HepG2 (cell line): ENCODE measurements around the gene MED9. TPM values are rescaled to one million over a fixed set of nuclear protein-coding genes. Genes with fewer than 3 reads are reported as not detected.
A peak's percentile ranks its signal among the peaks of the same experiment; 100 is the strongest.

Experiments
- MAFG ChIP-seq: sonication (generic); formaldehyde crosslinking; IDR thresholded peaks from 2 replicates; pipeline ENCODE4 v1.5.1; 2020; ENCODE audit warnings: mild to moderate bottlenecking, missing genetic modification reagents
- MED1 ChIP-seq: sonication (generic); formaldehyde crosslinking; IDR thresholded peaks from 2 replicates; pipeline ENCODE4 v1.4.0; 2020; ENCODE audit warnings: missing genetic modification reagents
- PRPF4 ChIP-seq: fragments of 200-400 bp; formaldehyde crosslinking; IDR thresholded peaks from 2 replicates; pipeline ENCODE4 v1.6.1; 2016; ENCODE audit warnings: low read length, low read depth; ENCODE audit not compliant: poor library complexity, severe bottlenecking
- SCMH1 ChIP-seq: sonication (generic); formaldehyde crosslinking; IDR thresholded peaks from 2 replicates; pipeline ENCODE4 v1.9.0; 2021; ENCODE audit warnings: missing genetic modification reagents, mild to moderate bottlenecking, borderline replicate concordance
- YEATS2 ChIP-seq: sonication (generic); formaldehyde crosslinking; IDR thresholded peaks from 2 replicates; pipeline ENCODE4 v1.4.0; 2020; ENCODE audit warnings: missing genetic modification reagents, borderline replicate concordance
- ZFP36L2 ChIP-seq: sonication (generic); formaldehyde crosslinking; IDR thresholded peaks from 2 replicates; pipeline ENCODE4 v1.4.0; 2020; ENCODE audit warnings: missing genetic modification reagents
- ZNF253 ChIP-seq: sonication (generic); formaldehyde crosslinking; IDR thresholded peaks from 2 replicates; pipeline ENCODE4 v1.8.0; 2022; ENCODE audit warnings: mild to moderate bottlenecking, missing genetic modification reagents, borderline replicate concordance
- ZNF724P ChIP-seq: sonication (generic); formaldehyde crosslinking; IDR thresholded peaks from 2 replicates; pipeline ENCODE4 v1.8.0; 2022; ENCODE audit warnings: missing genetic modification reagents, borderline replicate concordance
- polyA plus RNA-seq, 8 experiments: library from polyadenylated mRNA; depleted of rRNA in 3 of 8; stranded (reverse) in 7 of 8; unstranded in 1 of 8; fragments of >200 nt; fragmentation: Illumina TruSeq in 4 of 8; extraction: Trizol in 4 of 8; gene quantifications; 2 replicates each; pipeline versions ENCODE4 v1.2.1 to v1.2.3, GENCODE V29; 2011 to 2016; ENCODE audit warnings: low read depth in 4 of 8, missing spikeins in 1 of 8, mixed read lengths in 1 of 8; ENCODE audit not compliant: insufficient read depth in 1 of 8
- total RNA-seq, 5 experiments: library from RNA; depleted of rRNA; stranded (reverse); fragments of >200 nt; fragmentation: Illumina TruSeq; extraction: Trizol; gene quantifications; 2 replicates each; pipeline ENCODE4 v1.2.3, GENCODE V29; 2016; ENCODE audit warnings: low read depth in 1 of 5
- TF ChIP-seq, protein P1 (sequence below): sonication (generic); formaldehyde crosslinking; IDR thresholded peaks from 2 replicates; pipeline ENCODE4 v1.9.0; 2021; ENCODE audit warnings: missing genetic modification reagents, mild to moderate bottlenecking, borderline replicate concordance
- TF ChIP-seq, protein P2 (sequence below): sonication (generic); formaldehyde crosslinking; IDR thresholded peaks from 2 replicates; pipeline ENCODE4 v1.4.0; 2020; ENCODE audit warnings: missing genetic modification reagents
- TF ChIP-seq, protein P3 (sequence below): sonication (generic); formaldehyde crosslinking; IDR thresholded peaks from 2 replicates; pipeline ENCODE4 v1.4.0; 2020; ENCODE audit warnings: missing genetic modification reagents
- TF ChIP-seq, protein P4 (sequence below): sonication (generic); formaldehyde crosslinking; IDR thresholded peaks from 2 replicates; pipeline ENCODE4 v1.5.1; 2020; ENCODE audit warnings: mild to moderate bottlenecking, missing genetic modification reagents, moderate library complexity
- TF ChIP-seq, protein P5 (sequence below): sonication (generic); formaldehyde crosslinking; IDR thresholded peaks from 2 replicates; pipeline ENCODE4 v1.9.0; 2021; ENCODE audit warnings: mild to moderate bottlenecking, missing genetic modification reagents

MED9 gene
- total and polyA plus RNA-seq, 2 of the 13 experiments (the other 11 are each of a cell fraction or from before 2014, with no cell fraction given) = 11.9 to 15.1 TPM

DNA sequence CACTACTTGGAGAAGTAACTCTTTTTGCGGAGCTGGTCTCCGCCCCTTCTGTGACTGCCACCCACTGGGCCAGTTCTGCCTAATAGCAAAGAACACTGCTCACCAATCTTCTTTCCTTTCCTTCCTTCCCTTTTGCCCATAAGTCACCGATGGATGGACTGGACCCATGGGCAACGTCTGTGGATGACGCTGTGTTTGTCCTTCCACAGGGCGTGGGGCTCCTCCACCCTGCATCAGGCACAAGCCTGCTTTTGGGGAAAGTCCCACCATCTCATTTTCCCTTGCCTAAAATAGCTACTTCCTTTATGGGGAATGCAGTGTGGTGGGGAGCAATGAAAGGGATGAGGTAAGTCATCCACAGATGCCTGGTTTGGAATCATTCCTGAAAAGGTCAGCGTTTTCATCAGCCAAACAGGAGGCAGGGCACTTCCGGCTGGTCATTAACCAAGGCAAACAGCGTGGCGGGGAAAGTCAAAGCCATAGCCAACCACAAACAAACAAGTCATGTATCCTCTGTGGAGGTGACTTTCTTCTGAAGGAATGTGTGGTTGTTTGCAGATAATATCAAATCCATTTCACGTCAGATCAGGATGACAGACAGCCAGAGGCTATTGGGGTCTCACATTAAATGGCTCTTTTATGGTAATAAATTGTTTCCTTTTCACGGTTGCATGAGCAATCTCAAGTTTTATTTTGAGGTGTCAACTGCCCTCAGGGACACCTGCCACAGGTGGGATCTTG is 30.7 kb upstream of the MED9 start (continued):
- TF ChIP-seq YEATS2 (CRISPR knock-in tag) = no peak
- TF ChIP-seq, protein P1, sequence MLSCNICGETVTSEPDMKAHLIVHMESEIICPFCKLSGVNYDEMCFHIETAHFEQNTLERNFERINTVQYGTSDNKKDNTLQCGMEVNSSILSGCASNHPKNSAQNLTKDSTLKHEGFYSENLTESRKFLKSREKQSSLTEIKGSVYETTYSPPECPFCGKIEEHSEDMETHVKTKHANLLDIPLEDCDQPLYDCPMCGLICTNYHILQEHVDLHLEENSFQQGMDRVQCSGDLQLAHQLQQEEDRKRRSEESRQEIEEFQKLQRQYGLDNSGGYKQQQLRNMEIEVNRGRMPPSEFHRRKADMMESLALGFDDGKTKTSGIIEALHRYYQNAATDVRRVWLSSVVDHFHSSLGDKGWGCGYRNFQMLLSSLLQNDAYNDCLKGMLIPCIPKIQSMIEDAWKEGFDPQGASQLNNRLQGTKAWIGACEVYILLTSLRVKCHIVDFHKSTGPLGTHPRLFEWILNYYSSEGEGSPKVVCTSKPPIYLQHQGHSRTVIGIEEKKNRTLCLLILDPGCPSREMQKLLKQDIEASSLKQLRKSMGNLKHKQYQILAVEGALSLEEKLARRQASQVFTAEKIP (CRISPR knock-in tag) = no peak
- TF ChIP-seq MED1 (CRISPR knock-in tag) = peak; percentile 99
- no peak for TF ChIP-seq ZFP36L2 (CRISPR knock-in tag)
- TF ChIP-seq ZNF253 (CRISPR knock-in tag) = no peak
- TF ChIP-seq, protein P2, sequence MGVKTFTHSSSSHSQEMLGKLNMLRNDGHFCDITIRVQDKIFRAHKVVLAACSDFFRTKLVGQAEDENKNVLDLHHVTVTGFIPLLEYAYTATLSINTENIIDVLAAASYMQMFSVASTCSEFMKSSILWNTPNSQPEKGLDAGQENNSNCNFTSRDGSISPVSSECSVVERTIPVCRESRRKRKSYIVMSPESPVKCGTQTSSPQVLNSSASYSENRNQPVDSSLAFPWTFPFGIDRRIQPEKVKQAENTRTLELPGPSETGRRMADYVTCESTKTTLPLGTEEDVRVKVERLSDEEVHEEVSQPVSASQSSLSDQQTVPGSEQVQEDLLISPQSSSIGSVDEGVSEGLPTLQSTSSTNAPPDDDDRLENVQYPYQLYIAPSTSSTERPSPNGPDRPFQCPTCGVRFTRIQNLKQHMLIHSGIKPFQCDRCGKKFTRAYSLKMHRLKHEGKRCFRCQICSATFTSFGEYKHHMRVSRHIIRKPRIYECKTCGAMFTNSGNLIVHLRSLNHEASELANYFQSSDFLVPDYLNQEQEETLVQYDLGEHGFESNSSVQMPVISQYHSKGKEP = no peak
- TF ChIP-seq, protein P3, sequence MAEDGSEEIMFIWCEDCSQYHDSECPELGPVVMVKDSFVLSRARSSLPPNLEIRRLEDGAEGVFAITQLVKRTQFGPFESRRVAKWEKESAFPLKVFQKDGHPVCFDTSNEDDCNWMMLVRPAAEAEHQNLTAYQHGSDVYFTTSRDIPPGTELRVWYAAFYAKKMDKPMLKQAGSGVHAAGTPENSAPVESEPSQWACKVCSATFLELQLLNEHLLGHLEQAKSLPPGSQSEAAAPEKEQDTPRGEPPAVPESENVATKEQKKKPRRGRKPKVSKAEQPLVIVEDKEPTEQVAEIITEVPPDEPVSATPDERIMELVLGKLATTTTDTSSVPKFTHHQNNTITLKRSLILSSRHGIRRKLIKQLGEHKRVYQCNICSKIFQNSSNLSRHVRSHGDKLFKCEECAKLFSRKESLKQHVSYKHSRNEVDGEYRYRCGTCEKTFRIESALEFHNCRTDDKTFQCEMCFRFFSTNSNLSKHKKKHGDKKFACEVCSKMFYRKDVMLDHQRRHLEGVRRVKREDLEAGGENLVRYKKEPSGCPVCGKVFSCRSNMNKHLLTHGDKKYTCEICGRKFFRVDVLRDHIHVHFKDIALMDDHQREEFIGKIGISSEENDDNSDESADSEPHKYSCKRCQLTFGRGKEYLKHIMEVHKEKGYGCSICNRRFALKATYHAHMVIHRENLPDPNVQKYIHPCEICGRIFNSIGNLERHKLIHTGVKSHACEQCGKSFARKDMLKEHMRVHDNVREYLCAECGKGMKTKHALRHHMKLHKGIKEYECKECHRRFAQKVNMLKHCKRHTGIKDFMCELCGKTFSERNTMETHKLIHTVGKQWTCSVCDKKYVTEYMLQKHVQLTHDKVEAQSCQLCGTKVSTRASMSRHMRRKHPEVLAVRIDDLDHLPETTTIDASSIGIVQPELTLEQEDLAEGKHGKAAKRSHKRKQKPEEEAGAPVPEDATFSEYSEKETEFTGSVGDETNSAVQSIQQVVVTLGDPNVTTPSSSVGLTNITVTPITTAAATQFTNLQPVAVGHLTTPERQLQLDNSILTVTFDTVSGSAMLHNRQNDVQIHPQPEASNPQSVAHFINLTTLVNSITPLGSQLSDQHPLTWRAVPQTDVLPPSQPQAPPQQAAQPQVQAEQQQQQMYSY (CRISPR knock-in tag) = no peak
- TF ChIP-seq, protein P4, sequence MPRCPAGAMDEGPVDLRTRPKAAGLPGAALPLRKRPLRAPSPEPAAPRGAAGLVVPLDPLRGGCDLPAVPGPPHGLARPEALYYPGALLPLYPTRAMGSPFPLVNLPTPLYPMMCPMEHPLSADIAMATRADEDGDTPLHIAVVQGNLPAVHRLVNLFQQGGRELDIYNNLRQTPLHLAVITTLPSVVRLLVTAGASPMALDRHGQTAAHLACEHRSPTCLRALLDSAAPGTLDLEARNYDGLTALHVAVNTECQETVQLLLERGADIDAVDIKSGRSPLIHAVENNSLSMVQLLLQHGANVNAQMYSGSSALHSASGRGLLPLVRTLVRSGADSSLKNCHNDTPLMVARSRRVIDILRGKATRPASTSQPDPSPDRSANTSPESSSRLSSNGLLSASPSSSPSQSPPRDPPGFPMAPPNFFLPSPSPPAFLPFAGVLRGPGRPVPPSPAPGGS (CRISPR knock-in tag) = peak; percentile 17; the same call in 1 of the 2 replicates
- no peak for TF ChIP-seq ZNF724P
- no peak for TF ChIP-seq SCMH1 (CRISPR knock-in tag)
- no peak for TF ChIP-seq MAFG (CRISPR knock-in tag)
- TF ChIP-seq, protein P5, sequence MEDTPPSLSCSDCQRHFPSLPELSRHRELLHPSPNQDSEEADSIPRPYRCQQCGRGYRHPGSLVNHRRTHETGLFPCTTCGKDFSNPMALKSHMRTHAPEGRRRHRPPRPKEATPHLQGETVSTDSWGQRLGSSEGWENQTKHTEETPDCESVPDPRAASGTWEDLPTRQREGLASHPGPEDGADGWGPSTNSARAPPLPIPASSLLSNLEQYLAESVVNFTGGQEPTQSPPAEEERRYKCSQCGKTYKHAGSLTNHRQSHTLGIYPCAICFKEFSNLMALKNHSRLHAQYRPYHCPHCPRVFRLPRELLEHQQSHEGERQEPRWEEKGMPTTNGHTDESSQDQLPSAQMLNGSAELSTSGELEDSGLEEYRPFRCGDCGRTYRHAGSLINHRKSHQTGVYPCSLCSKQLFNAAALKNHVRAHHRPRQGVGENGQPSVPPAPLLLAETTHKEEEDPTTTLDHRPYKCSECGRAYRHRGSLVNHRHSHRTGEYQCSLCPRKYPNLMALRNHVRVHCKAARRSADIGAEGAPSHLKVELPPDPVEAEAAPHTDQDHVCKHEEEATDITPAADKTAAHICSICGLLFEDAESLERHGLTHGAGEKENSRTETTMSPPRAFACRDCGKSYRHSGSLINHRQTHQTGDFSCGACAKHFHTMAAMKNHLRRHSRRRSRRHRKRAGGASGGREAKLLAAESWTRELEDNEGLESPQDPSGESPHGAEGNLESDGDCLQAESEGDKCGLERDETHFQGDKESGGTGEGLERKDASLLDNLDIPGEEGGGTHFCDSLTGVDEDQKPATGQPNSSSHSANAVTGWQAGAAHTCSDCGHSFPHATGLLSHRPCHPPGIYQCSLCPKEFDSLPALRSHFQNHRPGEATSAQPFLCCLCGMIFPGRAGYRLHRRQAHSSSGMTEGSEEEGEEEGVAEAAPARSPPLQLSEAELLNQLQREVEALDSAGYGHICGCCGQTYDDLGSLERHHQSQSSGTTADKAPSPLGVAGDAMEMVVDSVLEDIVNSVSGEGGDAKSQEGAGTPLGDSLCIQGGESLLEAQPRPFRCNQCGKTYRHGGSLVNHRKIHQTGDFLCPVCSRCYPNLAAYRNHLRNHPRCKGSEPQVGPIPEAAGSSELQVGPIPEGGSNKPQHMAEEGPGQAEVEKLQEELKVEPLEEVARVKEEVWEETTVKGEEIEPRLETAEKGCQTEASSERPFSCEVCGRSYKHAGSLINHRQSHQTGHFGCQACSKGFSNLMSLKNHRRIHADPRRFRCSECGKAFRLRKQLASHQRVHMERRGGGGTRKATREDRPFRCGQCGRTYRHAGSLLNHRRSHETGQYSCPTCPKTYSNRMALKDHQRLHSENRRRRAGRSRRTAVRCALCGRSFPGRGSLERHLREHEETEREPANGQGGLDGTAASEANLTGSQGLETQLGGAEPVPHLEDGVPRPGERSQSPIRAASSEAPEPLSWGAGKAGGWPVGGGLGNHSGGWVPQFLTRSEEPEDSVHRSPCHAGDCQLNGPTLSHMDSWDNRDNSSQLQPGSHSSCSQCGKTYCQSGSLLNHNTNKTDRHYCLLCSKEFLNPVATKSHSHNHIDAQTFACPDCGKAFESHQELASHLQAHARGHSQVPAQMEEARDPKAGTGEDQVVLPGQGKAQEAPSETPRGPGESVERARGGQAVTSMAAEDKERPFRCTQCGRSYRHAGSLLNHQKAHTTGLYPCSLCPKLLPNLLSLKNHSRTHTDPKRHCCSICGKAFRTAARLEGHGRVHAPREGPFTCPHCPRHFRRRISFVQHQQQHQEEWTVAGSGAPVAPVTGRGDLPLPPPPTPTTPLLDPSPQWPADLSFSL (CRISPR knock-in tag) = 0 out of 2 replicates have a peak, but pooled peaks have one; percentile 47
- no peak for TF ChIP-seq PRPF4
